Glomerular endothelial cell (primary cell): ENCODE data around the gene PPM1M. TPM values are rescaled to one million over a fixed set of nuclear protein-coding genes. Genes with fewer than 3 reads are reported as not detected.

Experiments used
- DNase-seq: peaks from one replicate; pipeline ENCODE4 v3.0.0-alpha.2; 2011; ENCODE audit warnings: low read depth, low spot score; ENCODE audit errors: extremely low read depth
- total RNA-seq: library from RNA; depleted of rRNA; stranded (reverse); fragments of >200 nt; gene quantifications from 2 replicates; pipeline ENCODE4 v1.2.3, GENCODE V29; 2015

Gene PPM1M
- total RNA-seq, 1 donor from 2014 or later, result 7.4 TPM

- no peak for DNase-seq
Measured at GRCh38 chr3:52293491-52294319, 48.1 kb downstream of the PPM1M start.

- DNase-seq, result no peak
Measured at GRCh38 chr3:52294320-52295150, 49.0 kb downstream of the PPM1M start.

GRCh38 chr3:52295671-52296208, 50.2 kb downstream of the PPM1M start:
- no peak for DNase-seq

- no peak for DNase-seq
Measured at GRCh38 chr3:52297242-52298148, 51.9 kb downstream of the PPM1M start.

- DNase-seq, result no peak
Measured at GRCh38 chr3:52298149-52299098, 52.9 kb downstream of the PPM1M start.

- no peak for DNase-seq
Measured at GRCh38 chr3:52299247-52299878, 53.8 kb downstream of the PPM1M start.

Other genes with a start within 250 kb of the PPM1M start
- 1,365 and 2,409 TPM in 2 replicates for gene RPL29, start 249.9 kb upstream of the PPM1M start, total RNA-seq
- 20.2 and 23.8 TPM in 2 replicates for gene DUSP7, start 189.2 kb upstream of the PPM1M start, total RNA-seq
- gene POC1A, start 91.3 kb upstream of the PPM1M start, total RNA-seq, result 2.7 and 4.7 TPM in 2 replicates
- gene ALAS1, start 47.6 kb upstream of the PPM1M start, total RNA-seq, result 69.8 and 72.6 TPM in 2 replicates
- not detected in 2 replicates for gene TLR9, start 20.1 kb upstream of the PPM1M start, total RNA-seq
- 136 and 166 TPM in 2 replicates for gene TWF2, start 6.6 kb upstream of the PPM1M start, total RNA-seq
- gene WDR82, start 32.9 kb downstream of the PPM1M start, total RNA-seq, result 52.8 and 53.0 TPM in 2 replicates
- 12.3 and 14.2 TPM in 2 replicates for gene GLYCTK, start 42.1 kb downstream of the PPM1M start, total RNA-seq
- gene DNAH1, start 70.6 kb downstream of the PPM1M start, total RNA-seq, result 3.2 and 9.9 TPM in 2 replicates
- gene BAP1, start 164.2 kb downstream of the PPM1M start, total RNA-seq, result 74.0 and 80.9 TPM in 2 replicates
- 3.4 and 4.0 TPM in 2 replicates for gene PHF7, start 164.9 kb downstream of the PPM1M start, total RNA-seq
- gene SEMA3G, start 199.3 kb downstream of the PPM1M start, total RNA-seq, result 4.9 and 61.3 TPM in 2 replicates
- not detected in 2 replicates for gene TNNC1, start 208.3 kb downstream of the PPM1M start, total RNA-seq
- gene NISCH, start 209.8 kb downstream of the PPM1M start, total RNA-seq, result 90.7 and 113 TPM in 2 replicates
- 277 and 404 TPM in 2 replicates for gene STAB1, start 249.6 kb downstream of the PPM1M start, total RNA-seq